Left colon (tissue), 2 donors: ENCODE measurements around the gene MAGI2. TPM values are rescaled to one million over a fixed set of nuclear protein-coding genes. Genes with fewer than 3 reads are reported as not detected.
"Not testable (repeated sequence)": the region's sequence is repeated elsewhere in the genome, so short reads cannot be mapped to it uniquely, and the experiment has no call there.

ENCODE experiments used
- ATAC-seq: fragments of 200-7000 bp; cut with Tn5 transposase; one replicate; pipeline ENCODE4 v1.9.1; 2020; ENCODE audit warnings: mild to moderate bottlenecking, moderate library complexity
- DNase-seq, 2 donors: peaks; one replicate each; pipeline ENCODE4 v3.0.0-alpha.2; 2020
- intact Hi-C, 2 donors: fragments of 100-400 bp; cut with DNase I in 1 of 2; cut with micrococcal nuclease in 1 of 2; formaldehyde crosslinking; loops; one replicate each; pipeline versions ENCODE4 v1.11.2 to v1.14.0; 2022; cut with DNase I, micrococcal nuclease
- total RNA-seq, 2 donors: library from RNA; stranded (reverse); fragmentation: NEBNext Ultra II Directional; extraction: Animal tissue kit (Norgen Biotek cat#: 25700); gene quantifications; one replicate each; pipeline ENCODE4 v1.2.1, GENCODE V29; 2021
- donor health status: DM: no; HTN: no; CAD: no.
- donor health status: DM: yes; HTN: yes; CAD: no.

The MAGI2 gene
- total RNA-seq, 2 donors from 2014 or later = 1.4 to 3.5 TPM

GRCh38 chr7:78588393-78588792 is 865.1 kb downstream of the MAGI2 start:
- intact Hi-C loops = no loop called here
- ATAC-seq = no peak
- DNase-seq = no peak

- intact Hi-C loops = no loop called here
- ATAC-seq = no peak
- DNase-seq = no peak
Measured at GRCh38 chr7:78587443-78588044, 865.9 kb downstream of the MAGI2 start.

- intact Hi-C loops = no loop called here
- DNase-seq = no peak
- ATAC-seq = no peak
Measured at GRCh38 chr7:78585980-78586379, 867.5 kb downstream of the MAGI2 start.

GRCh38 chr7:78578686-78579085 is 874.8 kb downstream of the MAGI2 start:
- DNase-seq = no peak
- intact Hi-C loops = no loop called here
- no peak for ATAC-seq

- ATAC-seq, intact Hi-C loops, DNase-seq: not testable (repeated sequence)
Measured at GRCh38 chr7:78577174-78577952, 876.1 kb downstream of the MAGI2 start.

GRCh38 chr7:78576236-78576635 is 877.2 kb downstream of the MAGI2 start:
- ATAC-seq = no peak
- intact Hi-C loops = no loop called here

GRCh38 chr7:78571292-78571691 is 882.2 kb downstream of the MAGI2 start:
- no peak for DNase-seq
- no peak for ATAC-seq
- intact Hi-C loops = no loop called here

More at GRCh38 chr7:78576236-78576635, 877.2 kb downstream of the MAGI2 start:
- no peak for DNase-seq

- intact Hi-C loops = no loop called here
- no peak for ATAC-seq
- DNase-seq = no peak
Measured at GRCh38 chr7:78568690-78569089, 884.8 kb downstream of the MAGI2 start.

GRCh38 chr7:78567836-78568235 is 885.6 kb downstream of the MAGI2 start:
- intact Hi-C loops = no loop called here
- ATAC-seq = no peak
- DNase-seq = no peak

GRCh38 chr7:78565784-78566183 is 887.7 kb downstream of the MAGI2 start:
- DNase-seq (no peak), ATAC-seq (no peak)
- intact Hi-C loops = no loop called here

- DNase-seq = no peak
- no peak for ATAC-seq
- intact Hi-C loops = no loop called here
Measured at GRCh38 chr7:78563191-78563590, 890.3 kb downstream of the MAGI2 start.

- DNase-seq (no peak), ATAC-seq (no peak)
- intact Hi-C loops = no loop called here
Measured at GRCh38 chr7:78562191-78562590, 891.3 kb downstream of the MAGI2 start.

GRCh38 chr7:78558566-78558965 is 894.9 kb downstream of the MAGI2 start:
- DNase-seq (no peak), ATAC-seq (no peak)
- intact Hi-C loops = no loop called here

- no peak for ATAC-seq
- intact Hi-C loops = no loop called here
Measured at GRCh38 chr7:78543976-78544375, 909.5 kb downstream of the MAGI2 start.

GRCh38 chr7:78542981-78543380 is 910.5 kb downstream of the MAGI2 start:
- DNase-seq = no peak
- intact Hi-C loops = no loop called here
- no peak for ATAC-seq

More at GRCh38 chr7:78543976-78544375, 909.5 kb downstream of the MAGI2 start:
- DNase-seq = no peak

- DNase-seq = no peak
- no peak for ATAC-seq
- intact Hi-C loops = no loop called here
Measured at GRCh38 chr7:78542541-78542940, 910.9 kb downstream of the MAGI2 start.

- DNase-seq = no peak
- intact Hi-C loops = no loop called here
- no peak for ATAC-seq
Measured at GRCh38 chr7:78539825-78540224, 913.6 kb downstream of the MAGI2 start.

GRCh38 chr7:78535655-78536054 is 917.8 kb downstream of the MAGI2 start:
- ATAC-seq = no peak

GRCh38 chr7:78530351-78530750 is 923.1 kb downstream of the MAGI2 start:
- DNase-seq (no peak), ATAC-seq (no peak)
- intact Hi-C loops = no loop called here

More at GRCh38 chr7:78535655-78536054, 917.8 kb downstream of the MAGI2 start:
- no peak for DNase-seq
- intact Hi-C loops = no loop called here

- intact Hi-C loops = no loop called here
- no peak for ATAC-seq
Measured at GRCh38 chr7:78529392-78529791, 924.1 kb downstream of the MAGI2 start.

GRCh38 chr7:78528964-78529363 is 924.5 kb downstream of the MAGI2 start:
- intact Hi-C loops = no loop called here
- DNase-seq (no peak), ATAC-seq (no peak)

More at GRCh38 chr7:78529392-78529791, 924.1 kb downstream of the MAGI2 start:
- DNase-seq = no peak
